Vagina (tissue), 2 donors: ENCODE measurements around the gene ARHGEF4.

Experiments
- CTCF ChIP-seq, 3 experiments: fragments of 450-650 bp in 2 of 3; fragments of 200-600 bp in 1 of 3; sonication (generic) in 1 of 3; IDR thresholded peaks; one replicate each; pipeline ENCODE4 v1.5.1; 2017 to 2019; ENCODE audit warnings: antibody characterized with exemption in 3 of 3, mild to moderate bottlenecking in 2 of 3, moderate library complexity in 2 of 3
- POLR2AphosphoS5 ChIP-seq, 2 donors: sonication (generic); formaldehyde crosslinking; IDR thresholded peaks; one replicate each; pipeline ENCODE4 v1.9.0; 2017; ENCODE audit warnings: antibody characterized with exemption in 2 of 2, mild to moderate bottlenecking in 2 of 2, low read depth in 1 of 2; ENCODE audit not compliant: insufficient read depth in 1 of 2

DNA sequence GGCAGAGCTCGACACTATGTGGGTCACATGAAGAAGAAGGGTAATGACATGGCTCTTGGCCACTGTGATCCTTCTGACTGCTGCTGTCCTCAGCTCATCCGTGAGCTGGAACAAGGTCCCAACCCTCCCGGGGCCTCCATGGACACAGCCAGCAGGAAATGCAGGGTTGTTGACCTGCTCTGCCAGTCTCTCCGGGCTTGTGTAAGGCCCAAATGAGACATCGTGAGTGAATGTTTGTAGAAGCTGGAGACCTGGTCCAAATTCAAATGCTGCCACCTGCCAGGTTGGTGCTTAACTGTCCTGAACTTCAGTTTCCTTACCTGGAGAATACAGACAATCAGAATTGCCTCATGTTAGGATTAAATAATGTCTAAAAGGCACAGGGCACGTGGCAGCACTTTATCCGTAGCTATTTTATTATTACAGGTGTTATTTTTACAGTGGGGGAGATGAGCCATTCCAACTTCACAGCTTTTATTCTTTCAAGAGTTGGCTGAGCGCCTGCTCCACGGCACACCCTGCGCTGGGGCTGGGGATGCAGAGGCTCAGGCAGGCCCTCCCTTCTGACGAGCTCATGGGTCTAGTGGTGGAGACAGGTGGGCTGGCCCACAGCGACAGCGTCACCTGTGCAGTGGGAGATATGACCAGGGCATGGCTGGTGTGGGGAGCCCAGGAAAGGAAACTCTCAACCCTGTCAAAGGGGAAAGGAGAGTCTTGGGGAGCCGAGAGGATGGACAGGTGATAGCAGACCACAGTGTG lies 15.1 kb downstream of the ARHGEF4 start:
- no peak for TF ChIP-seq CTCF (IDR thresholded peaks at IDR 0.05)
- peak; percentile 15 to 44 for TF ChIP-seq POLR2AphosphoS5 (IDR thresholded peaks at IDR 0.05; ENCODE audit: insufficient read depth in 1 of 2, low read depth in 1 of 2)
